Stimulated activated CD8-positive, alpha-beta memory T cell treated with anti-CD3 and anti-CD28 coated beads, Interleukin-2, amount 100 ng/mL, for 1 hour (primary cell): ENCODE results near the gene BCKDK.
"Not testable (repeated sequence)": the region's sequence is repeated elsewhere in the genome, so short reads cannot be mapped to it uniquely, and the experiment has no call there.

Experiments
- DNase-seq, 2 donors: peaks; one replicate each; pipeline ENCODE4 v3.0.0-alpha.2; 2020; ENCODE audit warnings: low read depth in 2 of 2

Gene BCKDK

GRCh38 chr16:31120129-31120528 is 11.9 kb downstream of the BCKDK start:
- DNase-seq, result no peak

- DNase-seq, result no peak
Observed at GRCh38 chr16:31125844-31126243, 17.7 kb downstream of the BCKDK start.

- no peak for DNase-seq
Observed at GRCh38 chr16:31127182-31127581, 19.0 kb downstream of the BCKDK start.

- no peak for DNase-seq
Observed at GRCh38 chr16:31128711-31129567, 20.8 kb downstream of the BCKDK start.

GRCh38 chr16:31129568-31130335 is 21.6 kb downstream of the BCKDK start:
- DNase-seq, result no peak

DNA sequence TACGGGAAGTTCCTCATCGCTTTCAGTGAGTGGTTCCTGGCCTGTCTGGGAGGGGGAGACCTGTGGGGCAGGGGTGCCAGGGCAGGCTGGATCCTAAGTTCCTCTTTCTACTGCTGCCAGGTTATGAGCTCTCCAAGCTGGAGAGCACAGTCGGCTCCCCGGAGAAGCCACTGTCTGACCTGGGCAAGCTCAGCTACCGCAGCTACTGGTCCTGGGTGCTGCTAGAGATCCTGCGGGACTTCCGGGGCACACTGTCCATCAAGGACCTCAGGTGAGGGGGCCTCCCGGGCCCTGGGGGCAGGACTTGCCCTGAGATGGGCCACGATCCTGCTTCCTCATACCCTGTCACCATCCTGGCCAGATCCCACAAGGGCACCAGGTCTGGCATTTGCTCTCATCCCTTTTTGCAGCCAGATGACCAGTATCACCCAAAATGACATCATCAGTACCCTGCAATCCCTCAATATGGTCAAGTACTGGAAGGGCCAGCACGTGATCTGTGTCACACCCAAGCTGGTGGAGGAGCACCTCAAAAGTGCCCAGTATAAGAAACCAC is 22.2 kb downstream of the BCKDK start:
- no peak for DNase-seq

GRCh38 chr16:31130899-31131298 is 22.7 kb downstream of the BCKDK start:
- no peak for DNase-seq

- no peak for DNase-seq
Observed at GRCh38 chr16:31131416-31131815, 23.2 kb downstream of the BCKDK start.

- no peak for DNase-seq
Observed at GRCh38 chr16:31131841-31132271, 23.7 kb downstream of the BCKDK start.

DNA sequence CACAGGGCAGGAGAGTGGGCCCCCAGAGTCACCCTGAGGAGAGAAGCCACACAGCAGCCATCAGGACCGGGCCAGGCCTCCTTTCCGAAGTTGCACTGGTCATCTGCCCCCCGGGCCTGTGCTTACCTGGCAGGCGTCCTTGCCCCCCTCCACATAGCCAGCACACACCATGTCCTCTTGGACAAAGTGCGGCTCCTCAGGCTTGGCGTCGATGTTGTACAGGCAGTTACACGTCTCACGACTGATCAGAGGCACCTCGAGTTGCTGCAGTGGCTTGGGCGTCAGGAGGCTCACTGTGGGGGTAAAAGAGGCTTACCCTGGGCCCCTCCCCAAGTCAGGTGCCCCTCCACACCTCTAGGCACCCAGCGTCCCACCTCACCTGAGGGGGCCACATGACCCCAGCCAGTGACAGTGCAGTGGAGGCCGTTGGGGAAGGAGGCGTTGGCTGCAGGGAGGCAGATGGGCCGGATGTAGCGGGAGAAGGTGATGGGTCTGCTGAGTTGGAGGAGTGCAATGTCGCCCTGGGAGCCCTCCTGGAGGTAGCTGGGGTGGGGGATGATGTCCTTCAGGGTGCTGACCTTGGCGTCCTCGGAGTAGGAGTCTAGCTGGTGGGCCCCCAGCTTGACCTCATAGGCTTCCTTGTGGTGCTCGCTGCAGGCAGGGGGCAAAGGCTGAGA is 24.3 kb downstream of the BCKDK start:
- no peak for DNase-seq

DNA sequence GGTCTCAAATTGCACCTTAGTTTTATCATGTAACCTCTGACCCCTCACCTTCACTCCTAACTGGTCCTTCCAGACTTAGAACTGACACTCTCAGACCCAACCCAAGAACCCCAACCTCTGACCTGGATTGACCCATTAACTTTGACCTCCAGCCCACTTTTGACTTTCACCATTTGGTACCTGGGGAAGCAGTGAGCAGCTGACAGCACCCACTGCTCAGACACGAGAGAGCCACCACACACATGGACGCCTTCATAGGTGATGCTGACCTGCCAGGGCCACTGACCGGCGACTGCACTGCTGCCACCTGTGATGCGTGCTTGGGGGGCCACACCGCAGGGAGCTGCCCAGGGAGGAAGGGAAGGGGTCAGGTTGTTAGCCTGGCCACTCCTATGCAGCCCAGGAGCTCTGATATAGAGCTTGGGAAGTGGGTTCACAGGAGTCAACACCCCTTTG is 24.9 kb downstream of the BCKDK start:
- DNase-seq, result no peak

DNA sequence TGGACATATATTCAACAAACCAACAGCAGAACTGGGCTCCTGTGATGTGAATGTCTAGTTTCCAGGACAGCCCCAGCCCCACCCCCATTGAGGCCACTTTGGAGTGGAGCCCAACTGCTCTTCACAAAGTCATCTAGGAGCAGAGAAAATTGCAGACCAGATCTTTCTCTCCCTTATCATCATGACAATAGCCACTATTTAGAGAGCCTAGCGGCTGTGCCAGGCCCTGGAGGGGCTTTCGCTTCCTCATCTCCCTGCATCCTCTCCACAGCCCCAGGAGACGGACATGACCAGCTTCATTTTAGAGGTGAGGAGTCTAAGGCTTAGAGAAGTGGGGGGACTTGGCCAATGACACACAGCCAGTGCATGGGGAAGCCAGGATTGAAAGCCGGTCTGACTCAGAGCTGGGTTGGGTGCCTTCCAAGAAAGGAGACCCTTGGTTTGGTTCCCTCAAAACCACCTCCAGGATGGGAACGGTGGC is 25.9 kb downstream of the BCKDK start:
- DNase-seq, result no peak

DNA sequence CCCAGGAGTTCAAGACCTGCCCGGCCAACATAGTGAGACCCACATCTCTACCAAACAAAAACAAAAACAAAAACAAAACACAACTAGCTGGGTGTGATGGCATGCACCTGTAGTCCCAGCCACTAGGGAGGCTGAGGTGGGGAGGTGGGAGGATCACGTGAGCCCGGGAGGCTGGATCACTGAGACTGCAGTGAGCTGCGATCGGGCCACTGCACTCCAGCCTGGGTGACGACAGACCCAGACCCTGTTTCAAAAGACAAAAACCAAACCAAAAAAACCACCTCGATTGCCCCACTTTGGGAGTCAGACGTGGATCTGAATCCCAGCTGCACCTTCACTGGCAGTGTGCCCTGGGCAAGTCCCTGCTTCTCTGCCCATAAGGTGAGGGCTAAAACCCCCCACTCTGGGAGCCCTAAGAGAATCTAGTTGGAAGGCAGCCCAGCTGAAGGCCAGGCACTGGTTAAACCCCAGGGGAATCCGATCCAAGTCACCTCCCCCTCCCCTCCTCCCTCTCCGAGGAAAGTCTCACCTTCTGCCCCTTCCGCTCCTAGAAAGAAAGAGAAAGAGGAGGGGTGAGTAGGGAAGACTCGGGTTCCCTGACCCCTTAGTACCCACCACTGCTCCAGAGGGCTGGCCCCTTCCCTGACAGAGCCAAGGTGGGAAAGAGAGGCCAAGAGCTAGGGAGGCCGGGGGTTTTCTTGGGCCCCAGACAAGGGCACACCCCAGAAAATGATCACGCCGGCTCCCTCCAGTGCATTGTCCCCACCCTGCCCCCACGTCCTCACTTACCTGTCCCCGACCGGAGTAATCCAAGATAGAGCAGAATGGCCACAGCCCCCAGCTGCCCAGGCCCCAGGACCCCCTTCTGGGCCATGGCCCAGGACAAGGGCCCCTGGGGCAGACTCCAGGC is 26.7 kb downstream of the BCKDK start:
- DNase-seq, result no peak

DNA sequence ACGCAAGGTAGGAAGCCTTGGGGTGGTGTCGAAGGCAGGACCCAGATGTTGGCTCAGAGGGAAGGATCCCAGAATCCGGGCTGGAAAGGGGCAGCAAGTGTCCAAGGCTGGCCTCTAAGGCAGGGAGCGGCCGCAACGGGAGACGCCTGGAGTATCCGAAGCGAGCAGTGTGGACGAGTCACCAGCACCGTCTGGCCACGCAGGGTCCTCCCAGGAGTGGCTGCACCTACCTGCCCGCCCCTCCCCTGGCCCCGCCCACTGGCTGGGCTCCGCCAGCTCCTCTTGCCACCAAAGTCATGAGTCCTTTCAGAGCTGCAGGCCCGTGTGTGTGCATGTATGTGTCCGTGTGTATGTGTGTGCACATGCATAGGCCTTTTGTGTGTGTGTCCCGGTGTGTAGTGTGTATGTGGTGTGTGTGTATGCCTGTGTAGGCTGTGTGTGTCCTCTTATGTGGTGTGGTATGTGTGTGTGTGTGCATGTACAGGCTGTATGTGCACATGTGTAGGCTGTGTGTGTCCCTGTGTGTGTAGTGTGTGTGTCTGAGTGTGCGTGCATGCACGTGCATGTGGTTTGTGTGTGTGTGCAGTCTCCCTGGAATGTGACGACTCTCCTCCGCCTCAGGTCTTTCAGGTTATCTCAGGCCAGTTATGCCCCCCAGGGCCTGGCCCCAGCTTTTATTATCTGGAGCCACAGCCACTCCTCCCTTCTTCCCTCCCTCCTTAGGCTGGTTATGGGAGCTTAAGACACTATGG is 27.5 kb downstream of the BCKDK start, which contains the start of gene PRSS8:
PRSS8 (minus strand) TSS at position 193 of the 752 bp plus-strand sequence. CDS start 229 bp downstream, outside the sequence.
- DNase-seq, result no peak

- no peak for DNase-seq
Observed at GRCh38 chr16:31136287-31136662, 28.1 kb downstream of the BCKDK start.

GRCh38 chr16:31136822-31137499 is 28.8 kb downstream of the BCKDK start:
- not testable (repeated sequence) for DNase-seq

DNA sequence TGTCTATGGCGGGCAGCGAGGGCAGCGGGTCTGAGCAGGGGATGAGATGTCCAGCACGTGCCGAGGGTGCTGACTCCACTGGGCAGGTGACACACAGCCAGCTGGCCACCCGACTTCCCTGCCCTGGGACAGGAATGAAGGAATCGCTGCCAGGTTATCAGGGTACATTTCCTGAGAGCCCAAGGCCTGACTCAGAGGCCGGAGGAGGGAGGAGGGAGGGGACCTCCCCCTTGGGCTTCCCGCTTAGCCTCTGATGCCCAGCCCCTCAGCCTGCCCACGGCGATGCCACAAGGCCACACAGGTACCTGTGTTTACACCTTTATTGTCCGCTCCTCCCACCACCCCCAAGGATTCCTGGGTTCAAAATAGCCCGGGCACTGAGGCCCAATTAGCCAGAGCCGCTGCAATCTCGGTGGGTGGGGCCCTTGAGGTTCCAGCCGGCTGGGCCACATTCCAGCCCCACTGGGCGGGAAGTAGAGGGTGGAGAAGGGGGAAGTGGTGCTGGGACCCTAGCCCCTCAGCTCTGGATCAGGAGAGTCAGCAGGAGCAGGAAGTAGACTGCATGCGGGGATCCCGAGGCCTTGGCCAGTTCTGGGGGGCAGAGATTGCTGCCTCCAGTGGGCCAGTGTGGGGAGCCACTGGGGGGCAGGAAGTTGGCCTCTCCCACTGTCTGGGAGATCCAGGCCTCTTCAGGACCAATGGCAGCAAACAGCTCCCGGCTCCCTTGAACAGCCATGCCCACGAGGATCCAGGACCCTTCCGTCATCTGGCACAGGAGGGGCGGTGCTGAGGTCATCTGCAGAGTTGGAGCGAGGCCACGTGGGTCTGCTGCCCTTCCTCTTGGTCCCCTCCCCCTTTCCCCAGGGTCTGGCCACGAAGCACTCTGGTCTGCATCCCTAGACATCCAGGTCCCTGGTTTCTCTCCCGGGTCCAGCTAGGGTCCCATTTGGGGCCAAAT is 30.7 kb downstream of the BCKDK start:
- no peak for DNase-seq

DNA sequence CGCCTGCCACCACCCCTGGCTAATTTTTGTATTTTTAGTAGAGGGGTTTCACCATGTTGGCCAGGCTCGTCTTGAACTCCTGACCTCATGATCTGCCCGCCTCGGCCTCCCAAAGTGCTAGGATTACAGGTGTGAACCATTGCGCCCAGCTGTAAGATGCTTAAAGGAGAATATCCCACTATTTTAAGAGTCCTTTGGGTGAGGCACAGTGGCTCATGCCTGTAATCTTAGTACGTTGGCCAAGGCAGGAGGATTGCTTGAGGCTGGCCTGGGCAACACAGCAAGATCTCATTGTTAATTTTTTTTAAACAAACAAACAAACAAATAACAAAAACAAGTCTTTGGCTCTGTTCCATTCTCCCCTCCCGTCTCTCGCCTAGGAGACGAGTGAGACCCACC is 32.9 kb downstream of the BCKDK start:
- DNase-seq, result not testable (repeated sequence)
